PC-3 (cell line): ENCODE data around the gene HOXD11. TPM values are rescaled to one million over a fixed set of nuclear protein-coding genes. Genes with fewer than 3 reads are reported as not detected.

ENCODE experiments used
- ATAC-seq: fragments of 200-7000 bp; cut with Tn5 transposase; 2 replicates; pipeline ENCODE4 v1.9.1; 2020; ENCODE audit warnings: mild to moderate bottlenecking, moderate library complexity
- BruUV-seq: library from RNA; stranded (reverse); fragments of 400-500 nt; replicated peaks from 2 replicates; lab custom pipeline; 2021; lab: Mats Ljungman, UMichigan
- CTCF ChIA-PET: fragments of 300-600 bp; sonication (Branson Sonifier 250); formaldehyde crosslinking; loops from one replicate; lab custom pipeline; 2022; ENCODE audit warnings: antibody characterized with exemption; lab: Charles Lee
- POLR2A ChIA-PET: fragments of 300-600 bp; sonication (Branson Sonifier 250); formaldehyde crosslinking; loops from one replicate; lab custom pipeline; 2022; ENCODE audit warnings: antibody characterized with exemption; ENCODE audit not compliant: unreplicated experiment; lab: Charles Lee
- DNase-seq: peaks from one replicate; pipeline ENCODE4 v3.0.0-alpha.2; 2015
- H2AFZ ChIP-seq: fragments of 300-600 bp; sonication (generic); 2 replicates; pipeline ENCODE4 v1.6.0; 2016; ENCODE audit warnings: antibody characterized with exemption, low read length
- H3F3A ChIP-seq: fragments of 300-600 bp; sonication (generic); one replicate; pipeline ENCODE4 v1.6.0; 2017; ENCODE audit warnings: antibody characterized with exemption, low read length, control low read depth, mild to moderate bottlenecking; ENCODE audit not compliant: unreplicated experiment
- H3K27ac ChIP-seq: fragments of 300-600 bp; sonication (generic); 2 replicates; pipeline ENCODE4 v1.5.1; 2016; ENCODE audit warnings: mild to moderate bottlenecking, low read length
- H3K27me3 ChIP-seq: fragments of 300-600 bp; sonication (generic); 2 replicates; pipeline ENCODE4 v1.6.1; 2016; ENCODE audit warnings: low read length, mixed read lengths
- H3K36me3 ChIP-seq: fragments of 300-600 bp; sonication (generic); 2 replicates; pipeline ENCODE4 v1.6.1; 2016; ENCODE audit warnings: low read depth, mixed run types, low read length, mixed read lengths
- H3K4me1 ChIP-seq: fragments of 300-600 bp; sonication (generic); 2 replicates; pipeline ENCODE4 v1.5.1; 2016; ENCODE audit warnings: low read length; ENCODE audit not compliant: insufficient read depth
- H3K4me2 ChIP-seq: fragments of 300-600 bp; sonication (generic); 2 replicates; pipeline ENCODE4 v1.6.0; 2016; ENCODE audit warnings: low read length
- H3K4me3 ChIP-seq: fragments of 300-600 bp; sonication (generic); 2 replicates; pipeline ENCODE4 v1.5.1; 2016; ENCODE audit warnings: mild to moderate bottlenecking, low read length, mixed read lengths
- H3K79me2 ChIP-seq: fragments of 300-600 bp; sonication (generic); 2 replicates; pipeline ENCODE4 v1.6.1; 2017; ENCODE audit warnings: low read length, mixed read lengths
- H3K9ac ChIP-seq: fragments of 300-600 bp; sonication (generic); 2 replicates; pipeline ENCODE4 v1.6.0; 2016; ENCODE audit warnings: mild to moderate bottlenecking, low read length
- H3K9me2 ChIP-seq: fragments of 300-600 bp; sonication (generic); replicated peaks from 2 replicates; pipeline ENCODE4 v1.6.1; 2016; ENCODE audit warnings: mixed run types, low read length, mixed read lengths
- H3K9me3 ChIP-seq: fragments of 300-600 bp; sonication (generic); 2 replicates; pipeline ENCODE4 v1.6.1; 2016; ENCODE audit warnings: low read length, mixed read lengths
- H4K20me1 ChIP-seq: fragments of 300-600 bp; sonication (generic); 2 replicates; pipeline ENCODE4 v1.6.1; 2016; ENCODE audit warnings: low read length, mixed read lengths
- CTCF ChIP-seq: fragments of 300-600 bp; sonication (generic); conservative IDR thresholded peaks from 2 replicates; pipeline ENCODE4 v1.5.1; 2017; ENCODE audit warnings: antibody characterized with exemption, low read depth, mild to moderate bottlenecking, low read length
- EZH2 ChIP-seq: fragments of 300-600 bp; sonication (generic); IDR thresholded peaks from one replicate; pipeline ENCODE4 v1.6.1; 2017; ENCODE audit warnings: antibody characterized with exemption, mild to moderate bottlenecking, low read length; ENCODE audit not compliant: unreplicated experiment
- EZH2phosphoT487 ChIP-seq: fragments of 300-600 bp; sonication (generic); IDR thresholded peaks from 2 replicates; pipeline ENCODE4 v1.6.1; 2018; ENCODE audit warnings: mild to moderate bottlenecking, antibody characterized with exemption, low read length, borderline replicate concordance
- intact Hi-C: fragments of 100-400 bp; cut with micrococcal nuclease; formaldehyde crosslinking; loops from 2 replicates; pipeline ENCODE4 v1.9.0; 2023
- total RNA-seq: library from RNA; depleted of rRNA; stranded (reverse); fragments of >200 nt; gene quantifications from 2 replicates; pipeline ENCODE4 v1.2.3, GENCODE V29; 2014

Gene HOXD11
- total RNA-seq, 1 experiment from 2014 or later: not detected

GRCh38 chr2:176124947-176125771 is 18.1 kb downstream of the HOXD11 start:
- POLR2A ChIA-PET: no interaction called here
- H3K4me2 ChIP-seq: no peak overlapping the region
- no peak overlapping the region for H3K9ac ChIP-seq
- H3K27ac ChIP-seq: no peak overlapping the region
- no peaks in the 10 kb centered on the region for H3K9me3 ChIP-seq
- H3K36me3 ChIP-seq: no peaks in the 10 kb centered on the region; the same call in 1 of the 2 replicates
- BruUV-seq: no TSS peak
- H3K79me2 ChIP-seq: no peaks in the 10 kb centered on the region
- CTCF ChIA-PET: interaction anchor here (0.5 to 0.6 kb wide), 2 partner anchors 395 to 527 kb away, joined by 3 read pairs; no protein-coding TSS in a partner anchor
- DNase-seq (no peak), ATAC-seq (no peak)
- intact Hi-C loops: no loop called here
- no peaks in the 10 kb centered on the region for H3K9me2 ChIP-seq
- no peak overlapping the region for H2AFZ ChIP-seq
- H3K4me3 ChIP-seq: no peak overlapping the region
- H4K20me1 ChIP-seq: no peaks in the 10 kb centered on the region
- TF ChIP-seq EZH2 (no peak), CTCF (no peak), EZH2phosphoT487 (no peak)
- H3K4me1 ChIP-seq: no peaks in the 10 kb centered on the region
- no peaks in the 10 kb centered on the region for H3K27me3 ChIP-seq
- no peaks in the 10 kb centered on the region for H3F3A ChIP-seq

GRCh38 chr2:176125772-176126054 is 18.6 kb downstream of the HOXD11 start:
- Histone ChIP-seq H3K9me3 (no peaks in the 10 kb centered on the region), H3K4me2 (no peak overlapping the region), H2AFZ (no peak overlapping the region), H4K20me1 (no peaks in the 10 kb centered on the region), H3K9me2 (no peaks in the 10 kb centered on the region), H3K9ac (no peak overlapping the region), H3K36me3 (no peaks in the 10 kb centered on the region; the same call in 1 of the 2 replicates), H3F3A (no peaks in the 10 kb centered on the region), H3K27me3 (no peaks in the 10 kb centered on the region), H3K4me3 (no peak overlapping the region), H3K79me2 (no peaks in the 10 kb centered on the region), H3K27ac (no peak overlapping the region), H3K4me1 (no peaks in the 10 kb centered on the region)
- POLR2A ChIA-PET: no interaction called here
- CTCF ChIA-PET: interaction anchor here (0.5 kb wide), 1 partner anchor 526 kb away, joined by 3 read pairs; no protein-coding TSS in a partner anchor
- DNase-seq (no peak), ATAC-seq (no peak)
- no peak for TF ChIP-seq EZH2phosphoT487
- TF ChIP-seq EZH2: no peak
- TF ChIP-seq CTCF: no peak
- BruUV-seq: no TSS peak
- intact Hi-C loops: loop anchor here (2.0 kb wide), 1 partner anchor 513 kb away; no protein-coding TSS in a partner anchor
